NCI-H774 (cell line): ENCODE results near the gene GALNT17.
"Not testable (repeated sequence)": the region's sequence is repeated elsewhere in the genome, so short reads cannot be mapped to it uniquely, and the experiment has no call there.

Experiments
- DNase-seq: peaks from one replicate; lab custom pipeline; 2025; lab: John Stamatoyannopoulos, UW

GALNT17 gene

GRCh38 chr7:71236230-71237105, 104.5 kb downstream of the GALNT17 start:
- DNase-seq: peak; percentile 8

GRCh38 chr7:71237945-71238344, 106.0 kb downstream of the GALNT17 start:
- no peak for DNase-seq

GRCh38 chr7:71238581-71239295, 106.8 kb downstream of the GALNT17 start:
- DNase-seq: no peak

GRCh38 chr7:71239586-71240268, 107.8 kb downstream of the GALNT17 start:
- DNase-seq: no peak

- no peak for DNase-seq
These were observed 111.9 kb downstream of the GALNT17 start for GRCh38 chr7:71243736-71244410.

GRCh38 chr7:71245038-71245437, 113.1 kb downstream of the GALNT17 start:
- no peak for DNase-seq

GRCh38 chr7:71251706-71252105, 119.8 kb downstream of the GALNT17 start:
- no peak for DNase-seq

GRCh38 chr7:71254751-71255150, 122.8 kb downstream of the GALNT17 start:
- no peak for DNase-seq

- DNase-seq: no peak
These were observed 123.7 kb downstream of the GALNT17 start for GRCh38 chr7:71255537-71256178.

GRCh38 chr7:71261066-71261465, 129.1 kb downstream of the GALNT17 start:
- DNase-seq: no peak

GRCh38 chr7:71262834-71263233, 130.9 kb downstream of the GALNT17 start:
- not testable (repeated sequence) for DNase-seq

GRCh38 chr7:71264005-71264404, 132.1 kb downstream of the GALNT17 start:
- no peak for DNase-seq

GRCh38 chr7:71266912-71267311, 135.0 kb downstream of the GALNT17 start:
- DNase-seq: no peak

GRCh38 chr7:71267734-71268469, 136.0 kb downstream of the GALNT17 start:
- DNase-seq: no peak

- no peak for DNase-seq
These were observed 138.6 kb downstream of the GALNT17 start for GRCh38 chr7:71270558-71270957.

GRCh38 chr7:71271203-71271602, 139.3 kb downstream of the GALNT17 start:
- no peak for DNase-seq

GRCh38 chr7:71272509-71273490, 140.9 kb downstream of the GALNT17 start:
- DNase-seq: no peak

GRCh38 chr7:71278257-71278656, 146.3 kb downstream of the GALNT17 start:
- DNase-seq: no peak

- no peak for DNase-seq
These were observed 149.3 kb downstream of the GALNT17 start for GRCh38 chr7:71281261-71281660.

GRCh38 chr7:71283802-71284201, 151.9 kb downstream of the GALNT17 start:
- no peak for DNase-seq
